Prostate gland (tissue), 2 donors: ENCODE measurements around the gene GLCE.

Experiments used
- CTCF ChIP-seq, 4 experiments: fragments of 200-600 bp in 2 of 4; fragments of 450-650 bp in 2 of 4; sonication (generic) in 2 of 4; IDR thresholded peaks; 1 replicate in 3 of 4; 2 replicates in 1 of 4; pipeline ENCODE4 v1.5.1; 2016 to 2019; ENCODE audit warnings: antibody characterized with exemption in 4 of 4, mild to moderate bottlenecking in 2 of 4, moderate library complexity in 2 of 4
- POLR2AphosphoS5 ChIP-seq: sonication (generic); formaldehyde crosslinking; IDR thresholded peaks from one replicate; pipeline ENCODE4 v1.6.1; 2017; ENCODE audit warnings: antibody characterized with exemption

GRCh38 chr15:69275933-69276560, 115.6 kb downstream of the GLCE start:
- TF ChIP-seq POLR2AphosphoS5 (no peak), CTCF (IDR thresholded peaks at IDR 0.05) (no peak)
